ENCODE data around the gene HP. TPM values are rescaled to one million over a fixed set of nuclear protein-coding genes. Genes with fewer than 3 reads are reported as not detected.
A peak's percentile ranks its signal among the peaks of the same experiment; 100 is the strongest.
"Not testable (repeated sequence)": the region's sequence is repeated elsewhere in the genome, so short reads cannot be mapped to it uniquely, and the experiment has no call there.

The HP gene, protein sequence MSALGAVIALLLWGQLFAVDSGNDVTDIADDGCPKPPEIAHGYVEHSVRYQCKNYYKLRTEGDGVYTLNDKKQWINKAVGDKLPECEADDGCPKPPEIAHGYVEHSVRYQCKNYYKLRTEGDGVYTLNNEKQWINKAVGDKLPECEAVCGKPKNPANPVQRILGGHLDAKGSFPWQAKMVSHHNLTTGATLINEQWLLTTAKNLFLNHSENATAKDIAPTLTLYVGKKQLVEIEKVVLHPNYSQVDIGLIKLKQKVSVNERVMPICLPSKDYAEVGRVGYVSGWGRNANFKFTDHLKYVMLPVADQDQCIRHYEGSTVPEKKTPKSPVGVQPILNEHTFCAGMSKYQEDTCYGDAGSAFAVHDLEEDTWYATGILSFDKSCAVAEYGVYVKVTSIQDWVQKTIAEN
- total RNA-seq (2021; ENCODE audit: unreplicated experiment): 18.1 TPM
- polyA plus RNA-seq (2012): not detected in 2 replicates
- not detected for Bru-seq, nascent RNA
- not detected for BruChase-seq, experiment 1, labeled RNA remaining after a 6-hour chase
- percentile 13 among the genes with signal in this experiment for BruChase-seq, experiment 2, labeled RNA remaining after a 2-hour chase
- long read RNA-seq: 0 reads

DNA sequence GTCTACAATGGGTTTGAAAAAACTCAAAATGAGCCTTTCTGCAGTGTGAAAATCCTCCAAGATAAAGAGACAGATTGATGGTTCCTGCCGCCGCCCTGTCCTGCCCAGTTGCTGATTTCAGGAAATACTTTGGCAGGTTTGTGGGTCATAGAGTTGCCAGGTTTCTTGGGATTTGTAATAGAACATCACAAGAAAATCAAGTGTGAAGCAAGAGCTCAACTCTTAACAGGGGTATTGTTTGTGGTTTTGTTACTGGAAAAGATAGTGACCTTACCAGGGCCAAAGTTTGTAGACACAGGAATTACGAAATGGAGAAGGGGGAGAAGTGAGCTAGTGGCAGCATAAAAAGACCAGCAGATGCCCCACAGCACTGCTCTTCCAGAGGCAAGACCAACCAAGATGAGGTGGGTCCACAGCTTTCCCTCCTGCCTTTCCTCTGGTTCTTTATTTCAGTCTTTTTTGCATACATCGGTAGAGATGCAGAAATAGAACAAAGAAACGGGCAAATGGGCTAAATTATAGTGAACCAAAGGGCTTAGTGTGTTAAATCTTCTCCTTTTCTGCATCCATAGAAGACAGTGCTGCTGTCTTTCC lies at the start of gene HP:
Gene HP, plus strand, starts transcription at position 252 of the 594 bp plus-strand sequence. Its CDS starts 148 bp downstream, at position 400.
- H3K9ac ChIP-seq (ENCODE audit: low read length); H3K4me3 ChIP-seq (replicated peaks in 1 of 2; ENCODE audit: low read depth in 1 of 2, low read length in 2 of 2); H3K79me2 ChIP-seq (ENCODE audit: insufficient read depth, low read length); H3K9me2 ChIP-seq (ENCODE audit: insufficient read depth); DNase-seq (ENCODE audit: low read depth, low spot score); POLR2A ChIA-PET; RAD21 ChIA-PET (ENCODE audit: low non-redundant PET in 1 of 2, low total read pairs in 2 of 2, uncharacterized antibody in 2 of 2, unreplicated experiment in 2 of 2); ATAC-seq; intact Hi-C loops (cut with micrococcal nuclease); BruUV-seq (replicated peaks); H4K20me1 ChIP-seq (ENCODE audit: insufficient read depth); H3K27ac ChIP-seq (ENCODE audit: low read depth, low read length); H2AFZ ChIP-seq (ENCODE audit: low read depth, low read length, poor library complexity, severe bottlenecking); H3K36me3 ChIP-seq (ENCODE audit: control insufficient read depth in 1 of 2, insufficient read depth in 2 of 2, low read length in 2 of 2); H3K4me1 ChIP-seq (ENCODE audit: control insufficient read depth in 1 of 2, insufficient read depth in 2 of 2, low read length in 2 of 2); H3K4me2 ChIP-seq (ENCODE audit: low read length); H3K9me3 ChIP-seq (ENCODE audit: control insufficient read depth in 1 of 2, insufficient read depth in 1 of 2, low read depth in 1 of 2, low read length in 2 of 2): not testable (repeated sequence)
- H3K27me3 ChIP-seq (ENCODE audit: insufficient read depth, low read length): peaks cover 13% of the 10 kb centered on the region; the same call in 1 of the 2 replicates
- CTCF ChIA-PET: interaction anchor here (1.2 kb wide), 1 partner anchor 9 kb away, joined by 4 read pairs; the partner anchor contains the start of gene HPR

DNA sequence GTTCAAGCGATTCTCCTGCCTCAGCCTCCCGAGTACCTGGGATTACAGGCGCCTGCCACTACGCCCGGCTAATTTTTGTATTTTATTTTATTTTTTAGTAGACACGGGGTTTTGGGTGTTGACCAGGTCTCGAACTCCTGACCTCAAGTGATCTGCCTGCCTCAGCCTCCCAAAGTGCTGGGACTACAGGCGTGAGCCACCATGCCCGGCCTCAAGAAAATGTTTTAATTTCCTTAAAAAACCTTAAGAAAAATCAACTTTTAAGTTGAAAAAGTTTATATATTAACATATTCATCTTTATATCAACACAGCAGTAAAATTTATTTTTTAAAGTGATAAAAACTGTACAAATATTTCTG lies 46.3 kb upstream of the HP start:
- Histone ChIP-seq H3K9ac (ENCODE audit: low read length) (0 out of 2 replicates have a peak overlapping the region, but pooled peaks have one; percentile 23), H3K36me3 (ENCODE audit: control insufficient read depth in 1 of 2, insufficient read depth in 2 of 2, low read length in 2 of 2) (peaks cover 0 to 12% of the 10 kb centered on the region in 2 experiments; a peak in 1 of 4 replicates), H3K79me2 (ENCODE audit: insufficient read depth, low read length) (peaks cover 26% of the 10 kb centered on the region), H3K4me3 (replicated peaks in 1 of 2; ENCODE audit: low read depth in 1 of 2, low read length in 2 of 2) (peak overlapping the region; percentile 22 to 99; a peak in 3 of 4 replicates), H3K4me2 (ENCODE audit: low read length) (peak overlapping the region; percentile 94), H3K27ac (ENCODE audit: low read depth, low read length) (peak overlapping the region; percentile 42; the same call in 1 of the 2 replicates)
- ATAC-seq; DNase-seq (ENCODE audit: low read depth, low spot score); RAD21 ChIA-PET (ENCODE audit: low non-redundant PET in 1 of 2, low total read pairs in 2 of 2, uncharacterized antibody in 2 of 2, unreplicated experiment in 2 of 2); POLR2A ChIA-PET; CTCF ChIA-PET; H3K4me1 ChIP-seq (ENCODE audit: control insufficient read depth in 1 of 2, insufficient read depth in 2 of 2, low read length in 2 of 2); H3K27me3 ChIP-seq (ENCODE audit: insufficient read depth, low read length); H3K9me3 ChIP-seq (ENCODE audit: control insufficient read depth in 1 of 2, insufficient read depth in 1 of 2, low read depth in 1 of 2, low read length in 2 of 2); BruUV-seq (replicated peaks); H3K9me2 ChIP-seq (ENCODE audit: insufficient read depth); H4K20me1 ChIP-seq (ENCODE audit: insufficient read depth); H2AFZ ChIP-seq (ENCODE audit: low read depth, low read length, poor library complexity, severe bottlenecking): not testable (repeated sequence)
- intact Hi-C loops (cut with micrococcal nuclease): loop anchor here (1.0 kb wide), 1 partner anchor 85 kb away; the partner anchor contains the start of genes DHX38 and TXNL4B
